ENCODE results near the gene OTOP1.
"Not testable (repeated sequence)": the region's sequence is repeated elsewhere in the genome, so short reads cannot be mapped to it uniquely, and the experiment has no call there.

The OTOP1 gene

DNA sequence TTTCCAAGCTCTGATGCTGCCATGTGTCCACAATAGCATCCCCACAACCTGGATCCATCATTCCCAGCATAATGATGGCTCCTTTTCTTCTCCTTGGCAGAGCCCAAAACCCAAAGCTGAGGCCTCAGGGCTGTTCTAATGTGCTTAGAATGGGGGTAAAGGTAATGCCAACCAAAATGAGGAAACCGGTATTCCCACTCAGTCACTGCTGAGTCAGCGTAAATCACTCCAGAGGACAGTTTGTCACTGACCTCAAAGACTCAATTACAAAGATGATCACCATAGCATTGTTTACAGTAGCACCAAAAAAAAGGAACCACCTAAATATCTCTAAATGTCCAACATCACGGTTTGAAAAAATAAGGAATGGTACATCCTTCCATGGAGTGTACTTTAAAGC is 41.2 kb downstream of the OTOP1 start:
- Histone ChIP-seq H3K36me3 (ENCODE audit: control insufficient read depth, insufficient read depth, low read length) (no peaks in the 10 kb centered on the region), H3K9ac (no peak overlapping the region), H2AFZ (no peak overlapping the region), H3K27ac (no peak overlapping the region), H3K27me3 (ENCODE audit: control insufficient read depth, insufficient read depth, low read length) (no peaks in the 10 kb centered on the region), H3K4me3 (ENCODE audit: low read depth, low read length) (no peak overlapping the region), H3K4me2 (ENCODE audit: low read length) (no peak overlapping the region), H3K9me3 (ENCODE audit: control insufficient read depth, low read length) (no peaks in the 10 kb centered on the region), H3K4me1 (no peaks in the 10 kb centered on the region), H3K79me2 (no peaks in the 10 kb centered on the region)
- TF ChIP-seq, protein P1, sequence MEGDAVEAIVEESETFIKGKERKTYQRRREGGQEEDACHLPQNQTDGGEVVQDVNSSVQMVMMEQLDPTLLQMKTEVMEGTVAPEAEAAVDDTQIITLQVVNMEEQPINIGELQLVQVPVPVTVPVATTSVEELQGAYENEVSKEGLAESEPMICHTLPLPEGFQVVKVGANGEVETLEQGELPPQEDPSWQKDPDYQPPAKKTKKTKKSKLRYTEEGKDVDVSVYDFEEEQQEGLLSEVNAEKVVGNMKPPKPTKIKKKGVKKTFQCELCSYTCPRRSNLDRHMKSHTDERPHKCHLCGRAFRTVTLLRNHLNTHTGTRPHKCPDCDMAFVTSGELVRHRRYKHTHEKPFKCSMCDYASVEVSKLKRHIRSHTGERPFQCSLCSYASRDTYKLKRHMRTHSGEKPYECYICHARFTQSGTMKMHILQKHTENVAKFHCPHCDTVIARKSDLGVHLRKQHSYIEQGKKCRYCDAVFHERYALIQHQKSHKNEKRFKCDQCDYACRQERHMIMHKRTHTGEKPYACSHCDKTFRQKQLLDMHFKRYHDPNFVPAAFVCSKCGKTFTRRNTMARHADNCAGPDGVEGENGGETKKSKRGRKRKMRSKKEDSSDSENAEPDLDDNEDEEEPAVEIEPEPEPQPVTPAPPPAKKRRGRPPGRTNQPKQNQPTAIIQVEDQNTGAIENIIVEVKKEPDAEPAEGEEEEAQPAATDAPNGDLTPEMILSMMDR (IDR thresholded peaks at IDR 0.05): no peak

DNA sequence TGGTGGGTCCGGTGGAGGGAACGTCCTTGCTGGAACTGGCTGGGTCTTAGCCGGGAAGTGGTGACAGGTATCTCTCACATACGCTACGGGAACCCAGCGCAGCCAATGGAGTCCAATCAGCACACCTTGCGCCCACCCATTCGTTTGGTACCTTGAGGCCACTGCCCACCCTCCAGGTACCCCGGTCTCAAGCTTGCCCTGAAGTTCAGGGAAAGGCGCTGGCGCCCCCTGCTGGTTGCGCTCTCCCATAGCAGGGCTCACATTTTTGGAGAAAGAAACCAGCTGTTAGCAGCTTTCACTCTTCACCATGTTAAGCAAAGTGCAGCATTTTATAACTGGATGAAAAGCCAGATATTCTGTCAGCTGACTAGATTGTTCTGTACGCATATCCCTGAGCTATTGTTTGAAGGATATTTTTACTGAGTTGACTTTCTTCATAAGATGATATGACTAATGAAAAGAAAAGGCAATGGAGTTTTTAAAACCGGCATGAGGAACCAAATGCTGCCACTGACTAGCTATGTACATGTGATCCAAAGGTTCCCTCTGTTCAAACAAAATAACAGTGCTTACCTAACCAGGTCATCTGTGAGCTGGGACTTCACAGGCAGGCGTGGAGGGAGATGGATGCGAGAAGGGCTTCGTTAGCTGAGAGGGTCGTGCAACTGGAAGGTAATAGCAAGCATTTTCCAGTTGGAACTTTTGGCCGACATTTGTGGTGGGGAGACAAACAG is 43.7 kb downstream of the OTOP1 start:
- H3K9ac ChIP-seq: no peak overlapping the region
- no peak overlapping the region for H2AFZ ChIP-seq
- no peak overlapping the region for H3K4me3 ChIP-seq (ENCODE audit: low read depth, low read length)
- TF ChIP-seq, protein P1 (IDR thresholded peaks at IDR 0.05): peak; percentile 61
- H3K4me1 ChIP-seq: no peaks in the 10 kb centered on the region
- no peaks in the 10 kb centered on the region for H3K36me3 ChIP-seq (ENCODE audit: control insufficient read depth, insufficient read depth, low read length)
- H3K79me2 ChIP-seq: no peaks in the 10 kb centered on the region
- H3K9me3 ChIP-seq (ENCODE audit: control insufficient read depth, low read length): no peaks in the 10 kb centered on the region
- H3K27ac ChIP-seq: no peak overlapping the region
- no peak overlapping the region for H3K4me2 ChIP-seq (ENCODE audit: low read length)
- no peaks in the 10 kb centered on the region for H3K27me3 ChIP-seq (ENCODE audit: control insufficient read depth, insufficient read depth, low read length)

DNA sequence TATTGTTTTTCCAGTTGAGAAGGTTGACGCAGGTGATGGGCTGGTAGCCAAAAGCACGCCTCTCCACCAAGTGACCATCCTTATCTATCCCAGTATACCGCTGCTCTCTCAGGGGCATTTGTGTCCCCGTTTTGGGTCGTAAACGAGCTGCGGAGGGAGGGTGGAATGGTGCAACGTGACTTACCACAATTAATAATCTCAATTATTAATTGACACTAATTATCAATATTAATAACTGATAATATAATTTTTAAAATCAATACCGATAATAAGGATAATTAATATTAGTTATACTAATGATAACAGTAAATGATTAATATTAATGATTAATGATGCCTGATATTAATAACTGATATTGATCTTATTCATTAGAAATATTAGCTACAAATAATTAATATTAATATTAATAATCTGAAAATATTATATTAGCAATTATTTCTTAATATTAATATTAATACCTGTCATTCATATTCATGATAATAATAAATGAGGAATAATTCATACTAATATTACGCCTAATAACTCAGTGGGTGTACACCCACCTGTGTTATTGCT is 56.1 kb downstream of the OTOP1 start:
- H3K4me2 ChIP-seq (ENCODE audit: low read length): no peak overlapping the region
- no peaks in the 10 kb centered on the region for H3K36me3 ChIP-seq (ENCODE audit: control insufficient read depth, insufficient read depth, low read length)
- no peaks in the 10 kb centered on the region for H3K27me3 ChIP-seq (ENCODE audit: control insufficient read depth, insufficient read depth, low read length)
- TF ChIP-seq, protein P1 (IDR thresholded peaks at IDR 0.05): no peak
- H2AFZ ChIP-seq: no peak overlapping the region
- no peak overlapping the region for H3K27ac ChIP-seq
- no peak overlapping the region for H3K4me3 ChIP-seq (ENCODE audit: low read depth, low read length)
- H3K9ac ChIP-seq: no peak overlapping the region
- H3K9me3 ChIP-seq (ENCODE audit: control insufficient read depth, low read length): no peaks in the 10 kb centered on the region
- H3K4me1 ChIP-seq: peaks cover 4% of the 10 kb centered on the region
- no peaks in the 10 kb centered on the region for H3K79me2 ChIP-seq

DNA sequence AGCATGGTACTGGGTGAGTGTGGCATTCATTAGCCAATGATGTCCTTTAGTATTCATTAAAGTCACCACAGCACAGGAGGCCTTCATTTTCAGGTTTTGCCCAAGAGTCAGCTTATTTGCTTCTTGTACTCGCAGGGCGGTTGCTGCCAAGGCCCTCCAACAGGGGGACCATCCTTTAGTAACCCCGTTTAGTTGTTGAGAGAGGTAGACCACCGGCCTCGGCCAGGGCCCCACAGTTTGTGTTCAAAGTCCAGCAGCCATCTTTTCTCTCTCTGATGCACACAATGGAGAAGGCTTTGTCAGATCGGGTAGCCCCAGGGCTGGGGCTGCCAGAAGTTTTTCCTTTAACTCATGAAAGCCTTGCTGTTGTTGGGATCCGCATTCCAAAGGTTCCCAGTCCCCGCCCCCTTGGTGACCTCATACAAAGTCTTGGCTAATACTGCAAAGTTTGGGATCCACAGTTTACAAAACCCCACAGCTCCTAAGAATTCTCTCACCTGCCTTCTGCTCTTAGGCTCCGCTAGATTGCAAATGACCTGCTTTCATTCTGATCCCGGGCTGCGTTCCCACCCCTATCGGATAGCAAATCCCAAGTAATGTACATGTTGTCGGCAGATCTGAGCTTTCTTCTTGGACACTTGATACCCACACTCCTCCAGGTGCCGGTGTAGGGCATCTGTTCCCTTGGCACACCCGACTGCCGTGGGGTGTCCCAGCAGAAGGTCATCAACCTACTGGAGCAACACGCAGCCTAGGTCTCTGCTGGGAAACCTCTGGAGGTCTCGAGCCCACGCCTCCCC is 58.5 kb downstream of the OTOP1 start:
- H3K79me2 ChIP-seq; H2AFZ ChIP-seq; H3K4me2 ChIP-seq (ENCODE audit: low read length); H3K4me3 ChIP-seq (ENCODE audit: low read depth, low read length); H3K27ac ChIP-seq; H3K36me3 ChIP-seq (ENCODE audit: control insufficient read depth, insufficient read depth, low read length); H3K27me3 ChIP-seq (ENCODE audit: control insufficient read depth, insufficient read depth, low read length); H3K4me1 ChIP-seq; H3K9me3 ChIP-seq (ENCODE audit: control insufficient read depth, low read length); H3K9ac ChIP-seq: not testable (repeated sequence)

DNA sequence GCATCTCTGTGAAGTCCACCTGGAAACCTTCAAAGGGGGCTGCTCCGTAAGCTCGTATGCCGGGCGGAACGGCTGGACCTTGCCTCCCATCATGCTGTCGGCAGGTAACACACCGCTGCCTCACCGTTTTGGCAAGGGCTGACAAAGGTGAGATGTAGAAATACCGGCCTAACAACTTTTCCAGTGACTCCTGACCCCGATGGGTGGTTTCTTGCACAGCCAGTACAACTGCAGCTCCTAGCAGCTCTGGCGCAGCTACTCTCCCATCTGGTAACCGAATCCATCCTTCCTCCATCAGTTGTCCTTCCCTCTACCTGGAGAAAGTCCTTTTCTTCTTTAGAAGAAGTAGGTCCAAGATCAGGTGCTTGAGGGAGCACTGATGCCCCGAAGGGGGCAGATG is 59.7 kb downstream of the OTOP1 start:
- not testable (repeated sequence) for H3K9me3 ChIP-seq (ENCODE audit: control insufficient read depth, low read length); H3K4me1 ChIP-seq; H3K79me2 ChIP-seq; H3K4me2 ChIP-seq (ENCODE audit: low read length); H3K27me3 ChIP-seq (ENCODE audit: control insufficient read depth, insufficient read depth, low read length); H3K4me3 ChIP-seq (ENCODE audit: low read depth, low read length); H3K27ac ChIP-seq; H3K36me3 ChIP-seq (ENCODE audit: control insufficient read depth, insufficient read depth, low read length); H3K9ac ChIP-seq
- peak overlapping the region; percentile 3 for H2AFZ ChIP-seq

DNA sequence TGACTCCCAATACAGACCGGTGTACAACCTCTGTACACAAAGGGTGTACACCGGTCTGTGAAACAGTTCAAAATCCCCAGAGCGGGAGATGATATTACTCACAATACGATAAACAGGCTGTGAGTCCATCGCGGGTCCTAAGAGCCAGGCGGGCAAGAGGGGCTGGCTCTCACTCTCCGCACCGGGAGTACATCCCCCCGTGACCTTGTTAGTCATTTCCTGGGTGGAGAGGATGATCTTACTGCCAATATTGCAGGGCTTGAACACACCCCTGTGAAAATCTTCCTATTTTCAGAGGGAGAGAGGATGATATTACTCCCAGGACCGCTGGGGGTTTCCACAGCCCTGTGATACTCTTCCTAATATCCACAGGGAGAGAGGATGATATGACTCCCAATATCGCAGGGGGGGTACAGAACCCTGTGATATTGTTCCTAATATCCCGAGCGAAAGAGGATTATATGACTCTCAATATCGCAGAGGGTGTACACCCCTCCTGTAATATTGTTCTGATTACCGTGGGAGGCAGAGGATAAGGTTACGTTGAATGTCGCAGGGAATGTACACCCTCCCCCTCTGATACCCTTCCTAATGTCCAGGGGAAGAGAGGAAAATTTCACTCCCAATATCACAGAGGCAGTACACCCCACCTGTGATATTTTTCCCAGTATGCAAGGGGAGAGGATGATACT is 60.9 kb downstream of the OTOP1 start:
- H3K36me3 ChIP-seq (ENCODE audit: control insufficient read depth, insufficient read depth, low read length); H3K27me3 ChIP-seq (ENCODE audit: control insufficient read depth, insufficient read depth, low read length); H3K9me3 ChIP-seq (ENCODE audit: control insufficient read depth, low read length); H2AFZ ChIP-seq; H3K4me3 ChIP-seq (ENCODE audit: low read depth, low read length); H3K27ac ChIP-seq; H3K4me2 ChIP-seq (ENCODE audit: low read length); H3K4me1 ChIP-seq; H3K9ac ChIP-seq; H3K79me2 ChIP-seq: not testable (repeated sequence)

DNA sequence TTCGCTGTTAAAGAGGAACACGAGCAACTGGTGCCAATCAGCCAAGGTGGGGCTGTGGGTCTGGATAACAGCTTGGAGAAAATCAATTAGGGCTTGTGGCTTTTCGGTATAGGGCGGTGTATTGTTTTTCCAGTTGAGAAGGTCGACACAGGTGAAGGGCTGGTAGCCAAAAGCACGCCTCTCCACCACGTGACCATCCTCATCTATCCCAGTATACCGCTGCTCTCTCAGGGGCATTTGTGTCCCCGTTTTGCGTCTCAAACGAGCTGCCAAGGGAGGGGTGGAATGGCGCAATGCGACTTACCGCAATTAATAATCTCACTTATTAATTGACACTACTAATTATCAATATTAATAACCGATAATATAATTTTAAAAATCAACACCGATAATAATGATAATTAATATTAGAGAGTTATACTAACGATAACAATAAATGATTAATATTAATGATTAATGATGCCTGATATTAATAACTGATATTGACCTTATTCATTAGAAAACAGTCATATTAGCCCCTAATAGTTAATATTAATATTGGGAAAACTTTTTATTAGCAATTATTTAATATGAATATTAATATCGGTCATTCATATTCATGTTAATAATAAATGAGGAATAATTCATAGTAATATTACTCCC is 62.1 kb downstream of the OTOP1 start:
- H3K27ac ChIP-seq: not testable (repeated sequence)

More for the DNA sequence above, 62.1 kb downstream of the OTOP1 start:
- not testable (repeated sequence) for H3K27me3 ChIP-seq (ENCODE audit: control insufficient read depth, insufficient read depth, low read length); H3K79me2 ChIP-seq; H2AFZ ChIP-seq; H3K4me1 ChIP-seq; H3K36me3 ChIP-seq (ENCODE audit: control insufficient read depth, insufficient read depth, low read length); H3K4me3 ChIP-seq (ENCODE audit: low read depth, low read length); H3K4me2 ChIP-seq (ENCODE audit: low read length); H3K9me3 ChIP-seq (ENCODE audit: control insufficient read depth, low read length); H3K9ac ChIP-seq

All from parathyroid adenoma (tissue), 2 donors.